Small intestine (tissue), 7 donors: ENCODE data around the gene AHCY. TPM values are rescaled to one million over a fixed set of nuclear protein-coding genes. Genes with fewer than 3 reads are reported as not detected.
"Not testable (repeated sequence)": the region's sequence is repeated elsewhere in the genome, so short reads cannot be mapped to it uniquely, and the experiment has no call there.

ENCODE experiments used
- DNase-seq, 2 donors: peaks; one replicate each; pipeline versions ENCODE4 v3.0.0 to v3.0.0-alpha.2; 2013
- FAIRE-seq: peaks from 2 replicates; lab custom pipeline; 2012; peaks lifted over from hg19 to GRCh38; lab: Jason Lieb, UNC
- H3K27ac ChIP-seq, 3 donors: one replicate each; pipeline ENCODE4 v1.5.1; 2013; ENCODE audit warnings: low read length in 2 of 3, mild to moderate bottlenecking in 2 of 3, control low read depth in 1 of 3, inconsistent platforms in 1 of 3, low read depth in 1 of 3, moderate library complexity in 1 of 3
- H3K27me3 ChIP-seq, 3 donors: one replicate each; pipeline ENCODE4 v1.6.1; 2013; ENCODE audit warnings: low read length in 3 of 3, inconsistent platforms in 1 of 3; ENCODE audit not compliant: control insufficient read depth in 3 of 3, insufficient read depth in 3 of 3
- H3K36me3 ChIP-seq, 3 donors: one replicate each; pipeline ENCODE4 v1.6.1; 2013; ENCODE audit warnings: low read length in 3 of 3, inconsistent platforms in 1 of 3, low read depth in 1 of 3, mild to moderate bottlenecking in 1 of 3, moderate library complexity in 1 of 3; ENCODE audit not compliant: control insufficient read depth in 3 of 3, insufficient read depth in 2 of 3
- H3K4me1 ChIP-seq, 3 donors: one replicate each; pipeline ENCODE4 v1.6.1; 2013; ENCODE audit warnings: low read length in 2 of 3, inconsistent platforms in 1 of 3, low read depth in 1 of 3, mild to moderate bottlenecking in 1 of 3, moderate library complexity in 1 of 3; ENCODE audit not compliant: control insufficient read depth in 3 of 3, insufficient read depth in 2 of 3
- H3K4me3 ChIP-seq, 3 donors: one replicate each; pipeline ENCODE4 v1.5.1; 2013; ENCODE audit warnings: low read length in 3 of 3, control low read depth in 1 of 3, inconsistent platforms in 1 of 3, low read depth in 1 of 3, mild to moderate bottlenecking in 1 of 3, moderate library complexity in 1 of 3
- H3K9me3 ChIP-seq, 2 donors: one replicate each; pipeline ENCODE4 v1.6.1; 2013; ENCODE audit warnings: low read depth in 1 of 2, low read length in 1 of 2; ENCODE audit not compliant: control insufficient read depth in 2 of 2, insufficient read depth in 1 of 2
- WGBS, 3 donors: extraction: QIAGEN DNeasy Blood & Tissue Kit; methylation state at CpG; one replicate each; pipeline ENCODE4 v1.1.7; 2013; 5-methylcytosine and 5-hydroxymethylcytosine counted together
- polyA plus RNA-seq, 4 donors: library from polyadenylated mRNA; stranded (reverse) in 3 of 4; unstranded in 1 of 4; fragments of 200-250 nt in 3 of 4; fragments of 120-200 nt in 1 of 4; gene quantifications; one replicate each; pipeline versions ENCODE4 v1.2.1 to v1.2.3, GENCODE V29; 2013
- donor health status: healthy with polysubstance abuse.
- donor health status: control.
- donor health status: control.
- donor health status: Bipolar disorder and iron deficiency.
- donor health status: healthy.

Gene AHCY
- polyA plus RNA-seq, 4 donors, result 81.0 to 189 (median 128) TPM

DNA sequence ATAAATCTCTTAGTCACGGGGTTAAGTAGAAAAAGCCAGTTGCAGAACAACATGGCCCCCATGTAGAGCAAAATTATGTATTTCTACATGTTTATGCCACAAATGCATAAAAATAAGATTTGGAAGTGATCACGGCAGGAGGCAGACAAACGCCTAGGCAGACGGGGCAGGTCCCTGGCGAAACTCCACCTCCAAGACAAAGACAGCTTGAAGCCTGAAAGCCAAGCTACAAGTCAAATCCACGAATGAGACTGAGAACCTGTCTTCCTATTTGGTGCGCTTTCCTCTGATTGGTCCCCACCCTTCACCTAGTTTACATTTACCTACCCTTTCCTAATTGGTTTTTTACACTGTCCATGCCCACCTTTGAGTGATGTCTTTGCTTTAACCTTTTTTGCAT lies 28.7 kb upstream of the AHCY start:
- no peaks in the 10 kb centered on the region for H3K9me3 ChIP-seq
- H3K4me3 ChIP-seq, result no peak overlapping the region
- WGBS, 3 donors, result 88 to 93% (median 91%) methylated on average over 7 of the region's 7 CpGs
- peaks cover 0 to 10% (median 0%) of the 10 kb centered on the region in 3 donors for H3K4me1 ChIP-seq
- no peak overlapping the region for H3K27ac ChIP-seq
- no peak for DNase-seq
- no peak for FAIRE-seq
- H3K27me3 ChIP-seq, result no peaks in the 10 kb centered on the region
- no peaks in the 10 kb centered on the region for H3K36me3 ChIP-seq

DNA sequence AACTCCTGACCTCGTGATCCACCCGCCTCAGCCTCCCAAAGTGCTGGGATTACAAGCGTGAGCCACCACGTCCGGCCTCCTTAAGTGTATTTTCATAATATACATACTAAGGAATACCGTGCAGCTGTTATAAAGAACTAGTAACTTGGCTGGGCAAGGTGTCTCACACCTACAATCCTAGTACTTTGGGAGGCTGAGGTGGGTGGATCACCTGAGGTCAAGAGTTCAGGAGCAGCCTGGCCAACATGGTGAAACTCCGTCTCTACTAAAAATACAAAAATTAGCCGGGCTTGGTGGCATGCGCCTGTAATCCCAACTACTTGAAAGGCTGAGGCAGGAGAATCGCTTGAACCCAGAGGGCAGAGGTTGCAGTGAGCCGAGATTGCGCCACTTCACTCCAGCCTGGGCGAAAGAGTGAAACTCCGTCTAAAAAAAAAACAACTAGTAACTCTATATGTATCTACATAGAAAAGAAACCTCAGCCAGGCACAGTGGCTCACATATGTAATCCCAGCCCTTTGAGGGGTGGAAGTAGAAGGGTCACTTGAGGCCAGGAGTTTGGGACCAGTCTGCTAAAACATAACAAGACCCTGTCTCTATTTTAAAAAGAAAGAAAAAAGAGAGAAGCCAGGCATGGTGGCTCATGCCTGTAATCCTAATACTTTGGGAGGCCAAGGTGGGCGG lies 27.8 kb upstream of the AHCY start:
- H3K27me3 ChIP-seq, H3K27ac ChIP-seq, H3K36me3 ChIP-seq, FAIRE-seq, H3K9me3 ChIP-seq, DNase-seq, H3K4me3 ChIP-seq, H3K4me1 ChIP-seq: not testable (repeated sequence)
- WGBS, 3 donors, result 62 to 85% (median 63%) methylated on average over 15 of the region's 15 CpGs

DNA sequence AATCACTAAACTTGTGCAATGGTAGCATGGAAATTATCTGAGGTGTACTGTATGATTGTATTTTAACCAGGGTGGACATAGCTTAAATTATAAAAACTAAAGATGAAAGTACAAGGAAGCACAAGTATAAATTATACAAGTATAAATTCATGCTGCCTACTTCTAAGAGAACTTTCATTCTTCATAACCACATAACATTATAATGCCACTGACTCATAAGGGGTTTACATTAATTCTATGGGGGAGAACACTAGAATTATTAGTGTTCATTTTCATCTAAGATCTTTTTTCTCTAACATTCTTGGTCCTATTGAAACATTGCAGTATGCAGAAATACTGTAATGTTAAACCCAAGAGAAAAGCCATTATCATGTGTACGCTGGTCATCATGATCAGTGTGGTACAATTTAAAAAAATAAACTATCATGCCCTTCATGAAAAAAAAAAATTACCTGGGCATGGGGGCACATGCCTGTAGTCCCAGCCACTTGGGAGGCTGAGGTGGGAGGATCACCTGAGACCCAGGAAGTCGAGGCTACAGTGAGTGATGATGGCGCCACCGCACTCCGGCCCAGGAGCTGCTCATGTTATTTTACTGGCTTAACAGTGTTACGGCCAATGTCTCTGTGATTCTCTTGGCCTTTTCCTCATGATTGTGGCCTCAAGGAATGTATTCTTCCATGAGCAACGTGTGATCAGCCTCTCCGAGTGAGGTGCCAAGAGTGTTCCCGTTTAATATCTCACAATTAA lies 25.9 kb upstream of the AHCY start:
- Histone ChIP-seq H3K36me3 (no peaks in the 10 kb centered on the region), H3K4me1 (peaks cover 0 to 4% (median 0%) of the 10 kb centered on the region in 3 donors), H3K27me3 (no peaks in the 10 kb centered on the region), H3K27ac (no peak overlapping the region), H3K9me3 (no peaks in the 10 kb centered on the region), H3K4me3 (no peak overlapping the region)
- FAIRE-seq, result no peak
- no peak for DNase-seq
- 88 to 91% (median 90%) methylated on average over 9 of the region's 9 CpGs for WGBS, 3 donors

DNA sequence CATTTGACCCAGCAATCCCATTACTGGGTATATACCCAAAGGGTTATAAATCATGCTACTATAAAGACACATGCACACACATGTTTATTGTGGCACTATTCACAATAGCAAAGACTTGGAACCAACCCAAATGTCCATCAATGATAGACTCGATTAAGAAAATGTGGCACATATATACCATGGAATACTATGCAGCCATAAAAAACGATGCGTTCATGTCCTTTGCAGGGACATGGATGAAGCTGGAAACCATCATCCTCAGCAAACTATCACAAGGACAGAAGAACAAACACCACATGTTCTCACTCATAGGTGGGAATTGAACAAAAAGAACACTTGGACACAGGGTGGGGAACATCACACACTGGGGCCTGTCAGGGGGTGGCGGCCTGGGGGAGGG lies 25.1 kb upstream of the AHCY start:
- WGBS, 3 donors, result 94 to 98% (median 97%) methylated on average over 4 of the region's 4 CpGs
- not testable (repeated sequence) for DNase-seq, H3K4me1 ChIP-seq, H3K27me3 ChIP-seq, H3K27ac ChIP-seq, H3K9me3 ChIP-seq, H3K36me3 ChIP-seq, FAIRE-seq, H3K4me3 ChIP-seq

DNA sequence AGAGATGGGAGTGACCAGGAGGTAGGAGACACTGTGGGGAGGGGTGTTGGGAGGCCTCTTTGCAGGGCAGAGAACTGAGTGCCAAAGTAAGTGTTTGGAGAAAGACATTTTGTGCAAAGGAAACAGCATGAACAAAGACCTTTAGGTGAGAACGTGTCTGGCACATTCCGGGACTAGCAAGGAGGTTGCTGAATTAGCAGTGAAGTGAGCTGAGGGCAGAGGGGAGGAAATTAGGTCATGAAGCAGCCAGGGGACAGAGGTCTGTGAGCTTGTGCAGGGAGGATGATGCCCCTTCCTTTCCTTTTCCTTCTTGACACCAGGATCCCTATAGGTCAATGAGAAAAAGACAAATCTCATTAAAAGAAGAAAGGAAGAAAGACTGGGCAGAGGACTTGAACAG lies 21.4 kb upstream of the AHCY start:
- H3K27me3 ChIP-seq, result no peaks in the 10 kb centered on the region
- no peak overlapping the region for H3K27ac ChIP-seq
- no peak for DNase-seq
- H3K9me3 ChIP-seq, result no peaks in the 10 kb centered on the region
- H3K4me3 ChIP-seq, result no peak overlapping the region
- H3K4me1 ChIP-seq, result no peaks in the 10 kb centered on the region
- no peaks in the 10 kb centered on the region for H3K36me3 ChIP-seq
- no peak for FAIRE-seq
- 31 to 44% (median 42%) methylated on average over 2 of the region's 2 CpGs for WGBS, 3 donors

DNA sequence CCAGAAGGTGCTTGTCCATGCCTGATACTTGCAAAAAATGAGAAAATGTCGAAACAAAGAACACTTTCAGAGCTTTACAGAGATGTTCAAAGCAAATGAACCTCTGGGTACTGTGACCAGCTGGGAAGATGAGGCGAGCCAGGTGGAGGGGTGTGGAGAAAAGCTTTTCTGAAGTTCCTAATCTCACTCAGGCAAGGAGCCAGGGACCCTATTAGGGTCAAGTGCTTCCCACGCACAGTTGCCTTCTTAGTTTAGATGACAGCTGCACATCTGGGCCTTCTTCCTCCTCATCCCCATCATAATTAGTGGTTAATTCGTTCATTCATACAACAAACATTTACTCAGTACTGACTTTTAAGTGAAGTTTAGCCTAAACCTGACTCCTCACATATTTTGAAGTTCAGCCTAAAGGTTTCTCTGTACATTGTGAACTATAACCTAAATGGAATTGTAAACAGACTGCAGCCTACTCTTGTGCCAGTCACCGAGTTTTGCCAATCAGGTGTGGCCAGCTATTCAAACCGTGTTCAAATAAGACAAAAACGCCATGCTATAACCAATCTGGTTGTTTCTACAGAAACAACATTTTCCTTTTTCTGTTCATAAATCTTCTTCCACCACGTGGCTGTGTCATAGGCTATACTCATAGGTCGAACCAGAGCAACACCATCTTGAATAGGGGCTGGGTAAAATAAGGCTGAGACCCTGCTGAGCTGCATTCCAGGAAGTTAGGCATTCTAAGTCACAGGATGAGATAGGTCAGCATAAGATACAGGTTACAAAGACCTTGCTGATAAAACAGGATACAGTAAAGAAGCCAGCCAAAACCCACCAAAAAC lies 19.3 kb upstream of the AHCY start:
- Histone ChIP-seq H3K4me1 (peaks cover 0 to 2% (median 0%) of the 10 kb centered on the region in 3 donors), H3K9me3 (no peaks in the 10 kb centered on the region), H3K27ac (no peak overlapping the region), H3K4me3 (no peak overlapping the region), H3K36me3 (no peaks in the 10 kb centered on the region), H3K27me3 (no peaks in the 10 kb centered on the region)
- DNase-seq (no peak), FAIRE-seq (no peak)
- 60 to 65% (median 63%) methylated on average over 9 of the region's 9 CpGs for WGBS, 3 donors

DNA sequence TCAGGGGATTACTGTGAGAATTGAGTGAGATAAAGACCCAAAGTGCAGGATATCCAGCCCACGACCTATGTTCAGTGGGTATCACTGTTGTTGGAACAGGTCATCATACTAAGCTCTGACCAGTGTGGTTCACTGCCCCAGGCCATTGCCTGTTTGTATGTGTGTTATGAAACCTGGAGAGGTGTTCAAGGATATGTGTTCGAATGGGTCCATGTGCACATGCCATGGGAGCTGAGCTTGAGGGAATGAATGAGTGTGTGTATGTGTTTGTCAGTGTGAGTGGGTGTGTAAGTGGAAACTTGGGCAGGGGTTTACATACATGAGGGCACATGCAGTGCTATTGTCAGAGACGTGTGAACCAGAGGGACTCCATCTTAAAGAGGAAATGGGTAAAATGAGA lies 17.7 kb upstream of the AHCY start:
- no peaks in the 10 kb centered on the region for H3K27me3 ChIP-seq
- no peaks in the 10 kb centered on the region for H3K36me3 ChIP-seq
- DNase-seq, result no peak
- no peak for FAIRE-seq
- no peak overlapping the region for H3K27ac ChIP-seq
- H3K4me3 ChIP-seq, result no peak overlapping the region
- H3K4me1 ChIP-seq, result peaks cover 0 to 2% (median 0%) of the 10 kb centered on the region in 3 donors
- no peaks in the 10 kb centered on the region for H3K9me3 ChIP-seq
- 75 to 80% (median 77%) methylated on average over 3 of the region's 3 CpGs for WGBS, 3 donors
